Fibroblast of the conjunctiva (primary cell): Measurements from ENCODE around the gene LYPD3.
A peak's percentile ranks its signal among the peaks of the same experiment; 100 is the strongest.
"Not testable (repeated sequence)": the region's sequence is repeated elsewhere in the genome, so short reads cannot be mapped to it uniquely, and the experiment has no call there.

Experiments used
- DNase-seq: peaks from one replicate; pipeline ENCODE4 v3.0.0-alpha.2; 2010; ENCODE audit warnings: low read depth

Gene LYPD3

GRCh38 chr19:43461303-43461702 lies 4.1 kb downstream of the LYPD3 start:
- no peak for DNase-seq

- no peak for DNase-seq
Observed at GRCh38 chr19:43460362-43461016, 4.9 kb downstream of the LYPD3 start.

GRCh38 chr19:43457809-43458208 lies 7.6 kb downstream of the LYPD3 start:
- DNase-seq, result no peak

- DNase-seq, result no peak
Observed at GRCh38 chr19:43455321-43456113, 9.9 kb downstream of the LYPD3 start.

- DNase-seq, result no peak
Observed at GRCh38 chr19:43454031-43454430, 11.4 kb downstream of the LYPD3 start.

- no peak for DNase-seq
Observed at GRCh38 chr19:43452582-43452981, 12.8 kb downstream of the LYPD3 start.

GRCh38 chr19:43450545-43450997 lies 14.8 kb downstream of the LYPD3 start:
- DNase-seq, result no peak

GRCh38 chr19:43447655-43448054 lies 17.8 kb downstream of the LYPD3 start:
- no peak for DNase-seq

- DNase-seq, result peak; percentile 59
Observed at GRCh38 chr19:43446746-43447489, 18.5 kb downstream of the LYPD3 start.

- DNase-seq, result no peak
Observed at GRCh38 chr19:43445426-43445825, 20.0 kb downstream of the LYPD3 start.

GRCh38 chr19:43444531-43445287 lies 20.7 kb downstream of the LYPD3 start:
- DNase-seq, result no peak

- not testable (repeated sequence) for DNase-seq
Observed at GRCh38 chr19:43444091-43444490, 21.3 kb downstream of the LYPD3 start.

GRCh38 chr19:43441716-43442115 lies 23.7 kb downstream of the LYPD3 start:
- DNase-seq, result no peak

- no peak for DNase-seq
Observed at GRCh38 chr19:43439709-43440063, 25.7 kb downstream of the LYPD3 start.

- DNase-seq, result no peak
Observed at GRCh38 chr19:43439032-43439708, 26.2 kb downstream of the LYPD3 start.

GRCh38 chr19:43438291-43439031 lies 26.9 kb downstream of the LYPD3 start:
- peak; percentile 80 for DNase-seq

- DNase-seq, result no peak
Observed at GRCh38 chr19:43437712-43438111, 27.7 kb downstream of the LYPD3 start.

- DNase-seq, result not testable (repeated sequence)
Observed at GRCh38 chr19:43437284-43437683, 28.1 kb downstream of the LYPD3 start.

GRCh38 chr19:43435775-43436174 lies 29.6 kb downstream of the LYPD3 start:
- no peak for DNase-seq

- no peak for DNase-seq
Observed at GRCh38 chr19:43433689-43434088, 31.7 kb downstream of the LYPD3 start.

- no peak for DNase-seq
Observed at GRCh38 chr19:43433358-43433673, 32.1 kb downstream of the LYPD3 start.
